K562 (cell line): Measurements from ENCODE around the gene PRR30. TPM values are rescaled to one million over a fixed set of nuclear protein-coding genes. Genes with fewer than 3 reads are reported as not detected.

Source experiments
- CBX2 ChIP-seq: fragments of 200-600 bp; sonication (generic); IDR thresholded peaks from one replicate; pipeline ENCODE4 v1.6.1; 2012; ENCODE audit warnings: mild to moderate bottlenecking, low read length, inconsistent platforms; ENCODE audit not compliant: insufficient read depth, poor library complexity, severe bottlenecking
- CREM ChIP-seq: IDR thresholded peaks from 2 replicates; pipeline ENCODE4 v1.6.1; 2014; ENCODE audit warnings: antibody characterized with exemption, low read depth
- ELF1 ChIP-seq: fragments of 200-800 bp; sonication (Bioruptor generic); IDR thresholded peaks from 2 replicates; pipeline ENCODE4 v1.6.1; 2016; ENCODE audit warnings: missing genetic modification characterization, missing compliant biosample characterization
- GTF2F1 ChIP-seq: IDR thresholded peaks from 2 replicates; pipeline ENCODE4 v1.6.1; 2011; ENCODE audit warnings: low read depth, low read length, improper control_type of control experiment
- polyA plus RNA-seq, 8 experiments: library from polyadenylated mRNA; depleted of rRNA in 4 of 8; stranded (reverse) in 5 of 8; unstranded in 3 of 8; fragments of >200 nt; fragmentation: Nextera tagmentation in 2 of 8; fragmentation: Illumina TruSeq in 1 of 8; extraction: Ambion mirVana in 2 of 8; extraction: Trizol in 1 of 8; gene quantifications; 2 replicates each; pipeline versions ENCODE4 v1.2.1 to v1.2.3, GENCODE V29; 2011 to 2014; ENCODE audit warnings: inconsistent platforms in 1 of 8, missing spikeins in 1 of 8
- total RNA-seq, 7 experiments: library from RNA; depleted of rRNA in 6 of 7; stranded (reverse); fragments of >200 nt in 6 of 7; fragmentation: Illumina TruSeq in 2 of 7; extraction: Trizol in 2 of 7; gene quantifications; 2 replicates each; pipeline versions ENCODE4 v1.2.1 to v1.2.3, GENCODE V29; 2011 to 2021; ENCODE audit warnings: low replicate concordance in 1 of 7
- TF ChIP-seq, protein P1 (sequence below), 2 experiments: fragments of 450-650 bp in 1 of 2; sonication (generic) in 1 of 2; formaldehyde crosslinking in 1 of 2; IDR thresholded peaks; 2 replicates each; pipeline versions ENCODE4 v1.7.1 to v1.9.0; 2016 to 2022; ENCODE audit warnings: inconsistent platforms in 1 of 2, mild to moderate bottlenecking in 1 of 2, missing genetic modification reagents in 1 of 2
- TF ChIP-seq, protein P2 (sequence below): IDR thresholded peaks from 3 replicates; pipeline ENCODE4 v1.6.1; 2011; ENCODE audit warnings: borderline replicate concordance, mild to moderate bottlenecking, moderate library complexity; ENCODE audit not compliant: insufficient read length; ENCODE audit errors: extremely low read depth
- TF ChIP-seq, protein P3 (sequence below): fragments of 450-650 bp; IDR thresholded peaks from 2 replicates; pipeline ENCODE4 v1.6.1; 2016; ENCODE audit warnings: missing biosample characterization, missing genetic modification characterization
- TF ChIP-seq, protein P4 (sequence below), 2 experiments: fragments of 450-650 bp in 1 of 2; sonication (generic) in 1 of 2; formaldehyde crosslinking in 1 of 2; IDR thresholded peaks in 1 of 2; conservative IDR thresholded peaks in 1 of 2; 2 replicates each; pipeline versions ENCODE4 v1.6.1 to v1.8.1; 2016 to 2023; ENCODE audit warnings: mild to moderate bottlenecking in 2 of 2, moderate library complexity in 2 of 2, inconsistent platforms in 1 of 2, missing genetic modification reagents in 1 of 2
- TF ChIP-seq, protein P5 (sequence below): fragments of 250-450 bp; sonication (Bioruptor Pico); IDR thresholded peaks from 2 replicates; pipeline ENCODE4 v1.8.0; 2021; ENCODE audit warnings: mild to moderate bottlenecking, moderate library complexity

The PRR30 gene
- total and polyA plus RNA-seq, 9 of the 15 experiments (the other 6 are each of a cell fraction or from before 2014, with no cell fraction given) = not detected

DNA sequence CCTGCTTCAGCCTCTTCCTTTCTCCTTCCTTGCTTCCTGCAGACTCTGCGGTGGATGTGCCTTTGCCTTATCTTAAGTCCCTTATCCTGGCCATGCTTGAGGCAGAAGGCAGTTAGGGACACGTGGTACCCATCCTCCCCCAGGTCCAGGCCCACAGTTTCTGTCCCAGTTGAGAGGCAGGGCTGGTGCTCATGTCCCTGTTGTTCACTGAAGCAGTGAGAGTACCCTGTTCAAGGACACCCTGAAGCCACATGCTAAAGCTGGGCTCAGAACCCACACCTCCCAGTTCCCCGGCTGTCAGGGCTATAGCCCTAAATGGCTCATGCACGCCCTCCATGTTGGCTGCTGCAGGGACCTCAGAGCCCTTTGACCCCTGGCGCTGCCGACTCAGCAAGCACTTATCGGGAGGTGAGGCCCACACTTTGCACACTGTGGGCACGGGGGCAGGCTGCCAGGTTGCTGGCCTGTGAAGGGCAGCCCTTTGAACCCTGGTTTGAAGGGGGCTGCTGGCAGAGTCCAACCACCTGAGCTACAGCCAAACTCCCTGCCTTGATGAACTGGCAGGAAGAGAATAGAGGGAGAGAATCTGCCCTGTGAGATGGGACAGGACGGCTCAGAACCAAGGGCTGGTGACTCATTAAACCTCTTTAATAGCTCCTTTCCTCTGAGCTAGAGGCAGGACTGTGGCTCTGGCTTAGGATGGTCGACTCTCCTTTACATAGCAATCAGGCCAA is 46.3 kb downstream of the PRR30 start (continued):
- TF ChIP-seq, protein P1, sequence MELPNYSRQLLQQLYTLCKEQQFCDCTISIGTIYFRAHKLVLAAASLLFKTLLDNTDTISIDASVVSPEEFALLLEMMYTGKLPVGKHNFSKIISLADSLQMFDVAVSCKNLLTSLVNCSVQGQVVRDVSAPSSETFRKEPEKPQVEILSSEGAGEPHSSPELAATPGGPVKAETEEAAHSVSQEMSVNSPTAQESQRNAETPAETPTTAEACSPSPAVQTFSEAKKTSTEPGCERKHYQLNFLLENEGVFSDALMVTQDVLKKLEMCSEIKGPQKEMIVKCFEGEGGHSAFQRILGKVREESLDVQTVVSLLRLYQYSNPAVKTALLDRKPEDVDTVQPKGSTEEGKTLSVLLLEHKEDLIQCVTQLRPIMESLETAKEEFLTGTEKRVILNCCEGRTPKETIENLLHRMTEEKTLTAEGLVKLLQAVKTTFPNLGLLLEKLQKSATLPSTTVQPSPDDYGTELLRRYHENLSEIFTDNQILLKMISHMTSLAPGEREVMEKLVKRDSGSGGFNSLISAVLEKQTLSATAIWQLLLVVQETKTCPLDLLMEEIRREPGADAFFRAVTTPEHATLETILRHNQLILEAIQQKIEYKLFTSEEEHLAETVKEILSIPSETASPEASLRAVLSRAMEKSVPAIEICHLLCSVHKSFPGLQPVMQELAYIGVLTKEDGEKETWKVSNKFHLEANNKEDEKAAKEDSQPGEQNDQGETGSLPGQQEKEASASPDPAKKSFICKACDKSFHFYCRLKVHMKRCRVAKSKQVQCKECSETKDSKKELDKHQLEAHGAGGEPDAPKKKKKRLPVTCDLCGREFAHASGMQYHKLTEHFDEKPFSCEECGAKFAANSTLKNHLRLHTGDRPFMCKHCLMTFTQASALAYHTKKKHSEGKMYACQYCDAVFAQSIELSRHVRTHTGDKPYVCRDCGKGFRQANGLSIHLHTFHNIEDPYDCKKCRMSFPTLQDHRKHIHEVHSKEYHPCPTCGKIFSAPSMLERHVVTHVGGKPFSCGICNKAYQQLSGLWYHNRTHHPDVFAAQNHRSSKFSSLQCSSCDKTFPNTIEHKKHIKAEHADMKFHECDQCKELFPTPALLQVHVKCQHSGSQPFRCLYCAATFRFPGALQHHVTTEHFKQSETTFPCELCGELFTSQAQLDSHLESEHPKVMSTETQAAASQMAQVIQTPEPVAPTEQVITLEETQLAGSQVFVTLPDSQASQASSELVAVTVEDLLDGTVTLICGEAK (IDR thresholded peaks at IDR 0.05) = no peak
- TF ChIP-seq, protein P1 (CRISPR knock-in tag; IDR thresholded peaks at IDR 0.05) = no peak
- TF ChIP-seq CREM (peak; percentile 66; the same call in 1 of the 2 replicates), ELF1 (tag) (no peak), CBX2 (no peak), GTF2F1 (no peak)
- TF ChIP-seq, protein P2, sequence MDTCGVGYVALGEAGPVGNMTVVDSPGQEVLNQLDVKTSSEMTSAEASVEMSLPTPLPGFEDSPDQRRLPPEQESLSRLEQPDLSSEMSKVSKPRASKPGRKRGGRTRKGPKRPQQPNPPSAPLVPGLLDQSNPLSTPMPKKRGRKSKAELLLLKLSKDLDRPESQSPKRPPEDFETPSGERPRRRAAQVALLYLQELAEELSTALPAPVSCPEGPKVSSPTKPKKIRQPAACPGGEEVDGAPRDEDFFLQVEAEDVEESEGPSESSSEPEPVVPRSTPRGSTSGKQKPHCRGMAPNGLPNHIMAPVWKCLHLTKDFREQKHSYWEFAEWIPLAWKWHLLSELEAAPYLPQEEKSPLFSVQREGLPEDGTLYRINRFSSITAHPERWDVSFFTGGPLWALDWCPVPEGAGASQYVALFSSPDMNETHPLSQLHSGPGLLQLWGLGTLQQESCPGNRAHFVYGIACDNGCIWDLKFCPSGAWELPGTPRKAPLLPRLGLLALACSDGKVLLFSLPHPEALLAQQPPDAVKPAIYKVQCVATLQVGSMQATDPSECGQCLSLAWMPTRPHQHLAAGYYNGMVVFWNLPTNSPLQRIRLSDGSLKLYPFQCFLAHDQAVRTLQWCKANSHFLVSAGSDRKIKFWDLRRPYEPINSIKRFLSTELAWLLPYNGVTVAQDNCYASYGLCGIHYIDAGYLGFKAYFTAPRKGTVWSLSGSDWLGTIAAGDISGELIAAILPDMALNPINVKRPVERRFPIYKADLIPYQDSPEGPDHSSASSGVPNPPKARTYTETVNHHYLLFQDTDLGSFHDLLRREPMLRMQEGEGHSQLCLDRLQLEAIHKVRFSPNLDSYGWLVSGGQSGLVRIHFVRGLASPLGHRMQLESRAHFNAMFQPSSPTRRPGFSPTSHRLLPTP = no peak
- TF ChIP-seq, protein P3, sequence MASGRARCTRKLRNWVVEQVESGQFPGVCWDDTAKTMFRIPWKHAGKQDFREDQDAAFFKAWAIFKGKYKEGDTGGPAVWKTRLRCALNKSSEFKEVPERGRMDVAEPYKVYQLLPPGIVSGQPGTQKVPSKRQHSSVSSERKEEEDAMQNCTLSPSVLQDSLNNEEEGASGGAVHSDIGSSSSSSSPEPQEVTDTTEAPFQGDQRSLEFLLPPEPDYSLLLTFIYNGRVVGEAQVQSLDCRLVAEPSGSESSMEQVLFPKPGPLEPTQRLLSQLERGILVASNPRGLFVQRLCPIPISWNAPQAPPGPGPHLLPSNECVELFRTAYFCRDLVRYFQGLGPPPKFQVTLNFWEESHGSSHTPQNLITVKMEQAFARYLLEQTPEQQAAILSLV = no peak
- TF ChIP-seq, protein P4, sequence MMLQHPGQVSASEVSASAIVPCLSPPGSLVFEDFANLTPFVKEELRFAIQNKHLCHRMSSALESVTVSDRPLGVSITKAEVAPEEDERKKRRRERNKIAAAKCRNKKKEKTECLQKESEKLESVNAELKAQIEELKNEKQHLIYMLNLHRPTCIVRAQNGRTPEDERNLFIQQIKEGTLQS (IDR thresholded peaks at IDR 0.05) = no peak
- TF ChIP-seq, protein P4 (CRISPR knock-in tag; conservative IDR thresholded peaks at IDR 0.05) = no peak
- TF ChIP-seq, protein P5, sequence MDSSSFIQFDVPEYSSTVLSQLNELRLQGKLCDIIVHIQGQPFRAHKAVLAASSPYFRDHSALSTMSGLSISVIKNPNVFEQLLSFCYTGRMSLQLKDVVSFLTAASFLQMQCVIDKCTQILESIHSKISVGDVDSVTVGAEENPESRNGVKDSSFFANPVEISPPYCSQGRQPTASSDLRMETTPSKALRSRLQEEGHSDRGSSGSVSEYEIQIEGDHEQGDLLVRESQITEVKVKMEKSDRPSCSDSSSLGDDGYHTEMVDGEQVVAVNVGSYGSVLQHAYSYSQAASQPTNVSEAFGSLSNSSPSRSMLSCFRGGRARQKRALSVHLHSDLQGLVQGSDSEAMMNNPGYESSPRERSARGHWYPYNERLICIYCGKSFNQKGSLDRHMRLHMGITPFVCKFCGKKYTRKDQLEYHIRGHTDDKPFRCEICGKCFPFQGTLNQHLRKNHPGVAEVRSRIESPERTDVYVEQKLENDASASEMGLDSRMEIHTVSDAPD (CRISPR knock-in tag) = no peak
